ENCODE measurements around the gene SVEP1. TPM values are rescaled to one million over a fixed set of nuclear protein-coding genes. Genes with fewer than 3 reads are reported as not detected.

The SVEP1 gene
- total and polyA plus RNA-seq, 4 experiments from 2014 or later, result not detected

- intact Hi-C loops (cut with micrococcal nuclease), result no loop called here
- Histone ChIP-seq H3K9me3 (ENCODE audit: control insufficient read depth in 1 of 2, low read length in 2 of 2) (no peaks in the 10 kb centered on the region), H3K27ac (ENCODE audit: low read depth, low read length) (no peak overlapping the region), H3K4me3 (ENCODE audit: low read length in 2 of 2) (no peak overlapping the region), H3K27me3 (ENCODE audit: insufficient read depth, low read length) (no peaks in the 10 kb centered on the region), H3K36me3 (ENCODE audit: insufficient read depth, low read length) (no peaks in the 10 kb centered on the region), H3K4me1 (ENCODE audit: insufficient read depth, low read length) (no peaks in the 10 kb centered on the region)
- no peaks in the 10 kb centered on the region for H3K4me1 Mint-ChIP-seq
- peaks cover 0 to 5% (median 0%) of the 10 kb centered on the region in 8 donors for H3K9me3 Mint-ChIP-seq
- no peak overlapping the region for H3K4me3 Mint-ChIP-seq
- POLR2A ChIA-PET (ENCODE audit: partially characterized antibody), result interaction anchor here (0.6 kb wide), 1 partner anchor 74 kb away, joined by 3 read pairs; no protein-coding TSS in a partner anchor
- H3K27ac Mint-ChIP-seq, result no peak overlapping the region
- CTCF ChIA-PET (ENCODE audit: partially characterized antibody), result no interaction called here
- no peak for DNase-seq
- H3K36me3 Mint-ChIP-seq, result no peaks in the 10 kb centered on the region
- H3K27me3 Mint-ChIP-seq, result no peaks in the 10 kb centered on the region
Observed at GRCh38 chr9:110502842-110503241, 76.7 kb downstream of the SVEP1 start.

GRCh38 chr9:110499608-110500007 lies 79.9 kb downstream of the SVEP1 start:
- Mint-ChIP-seq H3K4me3 (no peak overlapping the region), H3K4me1 (no peaks in the 10 kb centered on the region), H3K9me3 (peaks cover 0 to 4% (median 0%) of the 10 kb centered on the region in 8 donors), H3K27ac (no peak overlapping the region), H3K36me3 (no peaks in the 10 kb centered on the region), H3K27me3 (no peaks in the 10 kb centered on the region)
- Histone ChIP-seq H3K9me3 (ENCODE audit: control insufficient read depth in 1 of 2, low read length in 2 of 2) (no peaks in the 10 kb centered on the region), H3K4me3 (ENCODE audit: low read length in 2 of 2) (no peak overlapping the region), H3K27me3 (ENCODE audit: insufficient read depth, low read length) (no peaks in the 10 kb centered on the region), H3K36me3 (ENCODE audit: insufficient read depth, low read length) (no peaks in the 10 kb centered on the region), H3K4me1 (ENCODE audit: insufficient read depth, low read length) (no peaks in the 10 kb centered on the region), H3K27ac (ENCODE audit: low read depth, low read length) (no peak overlapping the region)
- POLR2A ChIA-PET (ENCODE audit: partially characterized antibody), result no interaction called here
- DNase-seq, result no peak
- CTCF ChIA-PET (ENCODE audit: partially characterized antibody), result no interaction called here
- intact Hi-C loops (cut with micrococcal nuclease), result no loop called here

GRCh38 chr9:110487196-110487595 lies 92.3 kb downstream of the SVEP1 start:
- H3K27ac Mint-ChIP-seq, result no peak overlapping the region
- Histone ChIP-seq H3K27me3 (ENCODE audit: insufficient read depth, low read length) (no peaks in the 10 kb centered on the region), H3K36me3 (ENCODE audit: insufficient read depth, low read length) (no peaks in the 10 kb centered on the region), H3K4me3 (ENCODE audit: low read length in 2 of 2) (no peak overlapping the region), H3K4me1 (ENCODE audit: insufficient read depth, low read length) (no peaks in the 10 kb centered on the region), H3K27ac (ENCODE audit: low read depth, low read length) (no peak overlapping the region), H3K9me3 (ENCODE audit: control insufficient read depth in 1 of 2, low read length in 2 of 2) (no peaks in the 10 kb centered on the region)
- intact Hi-C loops (cut with micrococcal nuclease), result no loop called here
- CTCF ChIA-PET (ENCODE audit: partially characterized antibody), result no interaction called here
- POLR2A ChIA-PET (ENCODE audit: partially characterized antibody), result no interaction called here
- peaks cover 0 to 8% (median 0%) of the 10 kb centered on the region in 8 donors for H3K9me3 Mint-ChIP-seq
- H3K4me3 Mint-ChIP-seq, result no peak overlapping the region
- H3K4me1 Mint-ChIP-seq, result no peaks in the 10 kb centered on the region
- no peaks in the 10 kb centered on the region for H3K36me3 Mint-ChIP-seq
- peaks cover 0 to 4% of the 10 kb centered on the region in 2 donors for H3K27me3 Mint-ChIP-seq
- DNase-seq, result no peak

GRCh38 chr9:110486218-110486617 lies 93.3 kb downstream of the SVEP1 start:
- Histone ChIP-seq H3K9me3 (ENCODE audit: control insufficient read depth in 1 of 2, low read length in 2 of 2) (no peaks in the 10 kb centered on the region), H3K36me3 (ENCODE audit: insufficient read depth, low read length) (no peaks in the 10 kb centered on the region), H3K27me3 (ENCODE audit: insufficient read depth, low read length) (no peaks in the 10 kb centered on the region), H3K27ac (ENCODE audit: low read depth, low read length) (no peak overlapping the region), H3K4me3 (ENCODE audit: low read length in 2 of 2) (no peak overlapping the region), H3K4me1 (ENCODE audit: insufficient read depth, low read length) (no peaks in the 10 kb centered on the region)
- ChIA-PET CTCF (ENCODE audit: partially characterized antibody) (no interaction called here), POLR2A (ENCODE audit: partially characterized antibody) (no interaction called here)
- Mint-ChIP-seq H3K27me3 (peaks cover 0 to 3% of the 10 kb centered on the region in 2 donors), H3K36me3 (no peaks in the 10 kb centered on the region), H3K9me3 (peaks cover 0 to 8% (median 0%) of the 10 kb centered on the region in 8 donors), H3K4me3 (no peak overlapping the region), H3K4me1 (no peaks in the 10 kb centered on the region), H3K27ac (no peak overlapping the region)
- DNase-seq, result no peak
- intact Hi-C loops (cut with micrococcal nuclease), result no loop called here

- intact Hi-C loops (cut with micrococcal nuclease), result no loop called here
- POLR2A ChIA-PET (ENCODE audit: partially characterized antibody), result no interaction called here
- H3K36me3 Mint-ChIP-seq, result no peaks in the 10 kb centered on the region
- H3K27ac Mint-ChIP-seq, result no peak overlapping the region
- CTCF ChIA-PET (ENCODE audit: partially characterized antibody), result no interaction called here
- no peak for DNase-seq
- Histone ChIP-seq H3K36me3 (ENCODE audit: insufficient read depth, low read length) (no peaks in the 10 kb centered on the region), H3K4me1 (ENCODE audit: insufficient read depth, low read length) (no peaks in the 10 kb centered on the region), H3K27me3 (ENCODE audit: insufficient read depth, low read length) (no peaks in the 10 kb centered on the region), H3K9me3 (ENCODE audit: control insufficient read depth in 1 of 2, low read length in 2 of 2) (no peaks in the 10 kb centered on the region), H3K4me3 (ENCODE audit: low read length in 2 of 2) (no peak overlapping the region), H3K27ac (ENCODE audit: low read depth, low read length) (no peak overlapping the region)
- H3K4me3 Mint-ChIP-seq, result no peak overlapping the region
- peaks cover 0 to 4% (median 0%) of the 10 kb centered on the region in 8 donors for H3K9me3 Mint-ChIP-seq
- no peaks in the 10 kb centered on the region for H3K27me3 Mint-ChIP-seq
- no peaks in the 10 kb centered on the region for H3K4me1 Mint-ChIP-seq
Observed at GRCh38 chr9:110479481-110479880, 100.1 kb downstream of the SVEP1 start.

GRCh38 chr9:110476251-110476650 lies 103.3 kb downstream of the SVEP1 start:
- H3K36me3 ChIP-seq (ENCODE audit: insufficient read depth, low read length), result no peaks in the 10 kb centered on the region
- Mint-ChIP-seq H3K27ac (no peak overlapping the region), H3K4me1 (no peaks in the 10 kb centered on the region), H3K27me3 (no peaks in the 10 kb centered on the region), H3K36me3 (no peaks in the 10 kb centered on the region), H3K4me3 (no peak overlapping the region), H3K9me3 (peaks cover 0 to 3% (median 0%) of the 10 kb centered on the region in 8 donors)
- no peaks in the 10 kb centered on the region for H3K9me3 ChIP-seq (ENCODE audit: control insufficient read depth in 1 of 2, low read length in 2 of 2)
- no peaks in the 10 kb centered on the region for H3K4me1 ChIP-seq (ENCODE audit: insufficient read depth, low read length)
- DNase-seq, result no peak
- H3K27me3 ChIP-seq (ENCODE audit: insufficient read depth, low read length), result no peaks in the 10 kb centered on the region
- no peak overlapping the region for H3K27ac ChIP-seq (ENCODE audit: low read depth, low read length)
- H3K4me3 ChIP-seq (ENCODE audit: low read length in 2 of 2), result no peak overlapping the region
- intact Hi-C loops (cut with micrococcal nuclease), result no loop called here
- ChIA-PET CTCF (ENCODE audit: partially characterized antibody) (no interaction called here), POLR2A (ENCODE audit: partially characterized antibody) (no interaction called here)

- Histone ChIP-seq H3K4me3 (ENCODE audit: low read length in 2 of 2) (no peak overlapping the region), H3K27me3 (ENCODE audit: insufficient read depth, low read length) (no peaks in the 10 kb centered on the region), H3K9me3 (ENCODE audit: control insufficient read depth in 1 of 2, low read length in 2 of 2) (no peaks in the 10 kb centered on the region), H3K27ac (ENCODE audit: low read depth, low read length) (no peak overlapping the region), H3K4me1 (ENCODE audit: insufficient read depth, low read length) (no peaks in the 10 kb centered on the region), H3K36me3 (ENCODE audit: insufficient read depth, low read length) (no peaks in the 10 kb centered on the region)
- Mint-ChIP-seq H3K9me3 (peaks cover 0 to 3% (median 0%) of the 10 kb centered on the region in 8 donors), H3K27ac (no peak overlapping the region), H3K36me3 (no peaks in the 10 kb centered on the region), H3K4me3 (no peak overlapping the region), H3K27me3 (peaks cover 0 to 3% of the 10 kb centered on the region in 2 donors), H3K4me1 (no peaks in the 10 kb centered on the region)
- ChIA-PET CTCF (ENCODE audit: partially characterized antibody) (no interaction called here), POLR2A (ENCODE audit: partially characterized antibody) (no interaction called here)
- no peak for DNase-seq
- intact Hi-C loops (cut with micrococcal nuclease), result no loop called here
Observed at GRCh38 chr9:110472111-110472510, 107.4 kb downstream of the SVEP1 start.

- no peaks in the 10 kb centered on the region for H3K36me3 Mint-ChIP-seq
- intact Hi-C loops (cut with micrococcal nuclease), result no loop called here
- CTCF ChIA-PET (ENCODE audit: partially characterized antibody), result no interaction called here
- DNase-seq, result no peak
- H3K9me3 Mint-ChIP-seq, result peaks cover 0 to 2% (median 0%) of the 10 kb centered on the region in 8 donors
- no peak overlapping the region for H3K4me3 ChIP-seq (ENCODE audit: low read length in 2 of 2)
- H3K27ac Mint-ChIP-seq, result no peak overlapping the region
- H3K27me3 Mint-ChIP-seq, result peaks cover 0 to 3% of the 10 kb centered on the region in 2 donors
- no peaks in the 10 kb centered on the region for H3K4me1 ChIP-seq (ENCODE audit: insufficient read depth, low read length)
- H3K4me1 Mint-ChIP-seq, result peaks cover 0 to 1% (median under 1%) of the 10 kb centered on the region in 4 donors
- H3K36me3 ChIP-seq (ENCODE audit: insufficient read depth, low read length), result no peaks in the 10 kb centered on the region
- no peak overlapping the region for H3K4me3 Mint-ChIP-seq
- H3K27me3 ChIP-seq (ENCODE audit: insufficient read depth, low read length), result no peaks in the 10 kb centered on the region
- POLR2A ChIA-PET (ENCODE audit: partially characterized antibody), result no interaction called here
- no peak overlapping the region for H3K27ac ChIP-seq (ENCODE audit: low read depth, low read length)
- H3K9me3 ChIP-seq (ENCODE audit: control insufficient read depth in 1 of 2, low read length in 2 of 2), result no peaks in the 10 kb centered on the region
Observed at GRCh38 chr9:110468950-110469349, 110.6 kb downstream of the SVEP1 start.
